Measurements from ENCODE around the gene SPTLC1. TPM values are rescaled to one million over a fixed set of nuclear protein-coding genes. Genes with fewer than 3 reads are reported as not detected.
"Not testable (repeated sequence)": the region's sequence is repeated elsewhere in the genome, so short reads cannot be mapped to it uniquely, and the experiment has no call there.

The SPTLC1 gene
- total RNA-seq, 4 donors from 2014 or later: 124 to 132 (median 127) TPM

- H3K4me3 ChIP-seq (replicated peaks in 1 of 3): no peak overlapping the region
- no peaks in the 10 kb centered on the region for H3K9me3 ChIP-seq
- no peak overlapping the region for H3K27ac ChIP-seq
- no peaks in the 10 kb centered on the region for H3K36me3 ChIP-seq
- WGBS, 2 donors: 79% methylated on average over 7 to 8 of the region's 8 CpGs
- DNase-seq: no peak
- no peak for TF ChIP-seq CTCF (IDR thresholded peaks at IDR 0.05)
- no peak for TF ChIP-seq POLR2A (IDR thresholded peaks at IDR 0.05)
- no peaks in the 10 kb centered on the region for H3K27me3 ChIP-seq
- intact Hi-C loops (cut with DNase I): no loop called here
- peaks cover 0 to 10% of the 10 kb centered on the region in 2 donors for H3K4me1 ChIP-seq
Observed at GRCh38 chr9:92147852-92148180, 32.6 kb upstream of the SPTLC1 start.

- Histone ChIP-seq H3K4me3 (replicated peaks in 1 of 3) (no peak overlapping the region), H3K27me3 (no peaks in the 10 kb centered on the region), H3K9me3 (no peaks in the 10 kb centered on the region), H3K27ac (no peak overlapping the region), H3K4me1 (peaks cover 0 to 10% of the 10 kb centered on the region in 2 donors), H3K36me3 (no peaks in the 10 kb centered on the region)
- 22 to 23% methylated on average over 19 of the region's 21 CpGs for WGBS, 2 donors
- intact Hi-C loops (cut with DNase I): no loop called here
- no peak for TF ChIP-seq POLR2A (IDR thresholded peaks at IDR 0.05)
- no peak for TF ChIP-seq CTCF (IDR thresholded peaks at IDR 0.05)
- DNase-seq: peak in 1 of 2 donors; percentile 23
Observed at GRCh38 chr9:92147030-92147851, 32.0 kb upstream of the SPTLC1 start.

- Histone ChIP-seq H3K4me3 (replicated peaks in 1 of 3) (no peak overlapping the region), H3K36me3 (no peaks in the 10 kb centered on the region), H3K27ac (no peak overlapping the region), H3K27me3 (no peaks in the 10 kb centered on the region), H3K9me3 (no peaks in the 10 kb centered on the region), H3K4me1 (peaks cover 0 to 11% of the 10 kb centered on the region in 2 donors)
- WGBS, 2 donors: 63 to 64% methylated on average over 3 of the region's 3 CpGs
- intact Hi-C loops (cut with DNase I): no loop called here
- DNase-seq: no peak
- TF ChIP-seq CTCF (IDR thresholded peaks at IDR 0.05) (no peak), POLR2A (IDR thresholded peaks at IDR 0.05) (no peak)
Observed at GRCh38 chr9:92146610-92147009, 31.4 kb upstream of the SPTLC1 start.

- H3K4me3 ChIP-seq (replicated peaks in 1 of 3); H3K36me3 ChIP-seq; DNase-seq; H3K27me3 ChIP-seq; intact Hi-C loops (cut with DNase I); H3K27ac ChIP-seq; H3K9me3 ChIP-seq: not testable (repeated sequence)
- 94 to 95% methylated on average over 3 of the region's 3 CpGs for WGBS, 2 donors
- H3K4me1 ChIP-seq: peaks cover 2 to 17% of the 10 kb centered on the region in 2 donors
Observed at GRCh38 chr9:92145784-92146183, 30.6 kb upstream of the SPTLC1 start.

- H3K4me3 ChIP-seq (replicated peaks in 1 of 3): no peak overlapping the region
- H3K9me3 ChIP-seq: no peaks in the 10 kb centered on the region
- TF ChIP-seq POLR2A (IDR thresholded peaks at IDR 0.05): no peak
- no peaks in the 10 kb centered on the region for H3K27me3 ChIP-seq
- H3K36me3 ChIP-seq: no peaks in the 10 kb centered on the region
- H3K4me1 ChIP-seq: peaks cover 6 to 20% of the 10 kb centered on the region in 2 donors
- intact Hi-C loops (cut with DNase I): no loop called here
- no peak for DNase-seq
- no peak overlapping the region for H3K27ac ChIP-seq
- 66 to 82% methylated on average over 7 of the region's 8 CpGs for WGBS, 2 donors
Observed at GRCh38 chr9:92142329-92142728, 27.1 kb upstream of the SPTLC1 start.
